ENCODE data around the gene TGM2.

DNA sequence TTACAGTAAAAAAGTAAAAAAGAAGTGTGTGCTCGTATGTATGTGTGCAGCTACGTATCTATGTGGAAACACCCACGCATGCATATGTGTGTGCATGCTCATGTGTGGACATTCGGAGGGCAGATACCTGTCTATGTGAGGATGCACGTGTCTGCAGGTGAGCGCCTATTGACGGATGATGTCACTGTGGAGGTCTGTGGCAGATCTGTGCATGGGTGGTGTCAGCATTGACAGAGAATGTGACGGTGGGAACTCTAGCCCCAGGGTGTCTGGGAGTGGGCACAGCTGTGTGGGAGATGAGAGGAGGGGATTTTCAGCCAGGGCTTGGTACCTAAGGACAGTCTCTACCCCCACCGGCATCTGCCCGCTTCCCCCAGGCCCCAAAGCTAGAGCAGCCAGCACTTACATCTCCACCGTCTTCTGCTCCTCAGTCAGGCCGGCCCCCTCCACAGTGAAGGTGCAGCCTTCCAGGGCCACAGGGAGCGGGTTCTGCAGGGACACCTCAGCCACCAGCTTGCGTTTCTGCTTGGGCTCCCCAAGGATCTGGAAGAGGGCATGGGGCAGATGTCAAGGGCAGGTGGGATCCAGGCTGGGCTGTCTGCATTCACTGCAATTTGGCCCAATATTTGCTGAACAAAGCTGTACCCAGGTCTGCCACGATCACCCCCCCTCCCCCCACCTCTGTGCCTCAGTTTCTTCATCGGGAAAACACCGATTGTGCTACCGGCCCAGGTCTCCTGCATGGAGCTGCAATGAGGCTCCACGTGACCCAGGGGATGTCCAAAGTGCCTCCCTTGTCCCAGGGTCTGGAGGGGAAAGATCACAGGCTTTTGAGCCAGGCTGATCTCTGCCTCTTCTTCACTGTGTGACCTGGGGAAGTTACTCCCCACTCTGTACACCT, 34.1 kb downstream of the TGM2 start:
- TF ChIP-seq BHLHE40 (IDR thresholded peaks at IDR 0.05; ENCODE audit: low read length) (no peak), ZNF24 (IDR thresholded peaks at IDR 0.05) (no peak), ZNF77 (CRISPR knock-in tag; IDR thresholded peaks at IDR 0.05) (no peak), POLR2A (conservative IDR thresholded peaks at IDR 0.05) (no peak), KLF10 (CRISPR knock-in tag; IDR thresholded peaks at IDR 0.05) (no peak), CEBPB (tag; IDR thresholded peaks at IDR 0.05) (no peak)
- TF ChIP-seq, protein P1, sequence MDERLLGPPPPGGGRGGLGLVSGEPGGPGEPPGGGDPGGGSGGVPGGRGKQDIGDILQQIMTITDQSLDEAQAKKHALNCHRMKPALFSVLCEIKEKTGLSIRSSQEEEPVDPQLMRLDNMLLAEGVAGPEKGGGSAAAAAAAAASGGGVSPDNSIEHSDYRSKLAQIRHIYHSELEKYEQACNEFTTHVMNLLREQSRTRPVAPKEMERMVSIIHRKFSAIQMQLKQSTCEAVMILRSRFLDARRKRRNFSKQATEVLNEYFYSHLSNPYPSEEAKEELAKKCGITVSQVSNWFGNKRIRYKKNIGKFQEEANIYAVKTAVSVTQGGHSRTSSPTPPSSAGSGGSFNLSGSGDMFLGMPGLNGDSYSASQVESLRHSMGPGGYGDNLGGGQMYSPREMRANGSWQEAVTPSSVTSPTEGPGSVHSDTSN (CRISPR knock-in tag; IDR thresholded peaks at IDR 0.05; ENCODE audit: low read depth) = no peak
- TF ChIP-seq, protein P1 (tag; conservative IDR thresholded peaks at IDR 0.05; ENCODE audit: low read depth) = no peak
- TF ChIP-seq, protein P2, sequence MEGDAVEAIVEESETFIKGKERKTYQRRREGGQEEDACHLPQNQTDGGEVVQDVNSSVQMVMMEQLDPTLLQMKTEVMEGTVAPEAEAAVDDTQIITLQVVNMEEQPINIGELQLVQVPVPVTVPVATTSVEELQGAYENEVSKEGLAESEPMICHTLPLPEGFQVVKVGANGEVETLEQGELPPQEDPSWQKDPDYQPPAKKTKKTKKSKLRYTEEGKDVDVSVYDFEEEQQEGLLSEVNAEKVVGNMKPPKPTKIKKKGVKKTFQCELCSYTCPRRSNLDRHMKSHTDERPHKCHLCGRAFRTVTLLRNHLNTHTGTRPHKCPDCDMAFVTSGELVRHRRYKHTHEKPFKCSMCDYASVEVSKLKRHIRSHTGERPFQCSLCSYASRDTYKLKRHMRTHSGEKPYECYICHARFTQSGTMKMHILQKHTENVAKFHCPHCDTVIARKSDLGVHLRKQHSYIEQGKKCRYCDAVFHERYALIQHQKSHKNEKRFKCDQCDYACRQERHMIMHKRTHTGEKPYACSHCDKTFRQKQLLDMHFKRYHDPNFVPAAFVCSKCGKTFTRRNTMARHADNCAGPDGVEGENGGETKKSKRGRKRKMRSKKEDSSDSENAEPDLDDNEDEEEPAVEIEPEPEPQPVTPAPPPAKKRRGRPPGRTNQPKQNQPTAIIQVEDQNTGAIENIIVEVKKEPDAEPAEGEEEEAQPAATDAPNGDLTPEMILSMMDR (IDR thresholded peaks at IDR 0.05 in 2 of 3, conservative IDR thresholded peaks at IDR 0.05 in 1 of 3; ENCODE audit: insufficient read depth in 2 of 3, low read depth in 1 of 3, low read length in 3 of 3) = no peak
- TF ChIP-seq, protein P3, sequence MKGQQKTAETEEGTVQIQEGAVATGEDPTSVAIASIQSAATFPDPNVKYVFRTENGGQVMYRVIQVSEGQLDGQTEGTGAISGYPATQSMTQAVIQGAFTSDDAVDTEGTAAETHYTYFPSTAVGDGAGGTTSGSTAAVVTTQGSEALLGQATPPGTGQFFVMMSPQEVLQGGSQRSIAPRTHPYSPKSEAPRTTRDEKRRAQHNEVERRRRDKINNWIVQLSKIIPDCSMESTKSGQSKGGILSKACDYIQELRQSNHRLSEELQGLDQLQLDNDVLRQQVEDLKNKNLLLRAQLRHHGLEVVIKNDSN (CRISPR knock-in tag; IDR thresholded peaks at IDR 0.05) = no peak
